GM23338 (cell line): ENCODE data around the gene TUBGCP4. TPM values are rescaled to one million over a fixed set of nuclear protein-coding genes. Genes with fewer than 3 reads are reported as not detected.

Experiments
- ATAC-seq: fragments of 200-7000 bp; cut with Tn5 transposase; 3 replicates; pipeline ENCODE4 v1.9.1; 2020
- DNase-seq: peaks from one replicate; pipeline ENCODE4 v3.0.0-alpha.2; 2015; ENCODE audit warnings: low spot score
- H2AFZ ChIP-seq: fragments of 200-600 bp; sonication (generic); 2 replicates; pipeline ENCODE4 v1.8.0; 2016; ENCODE audit warnings: antibody characterized with exemption, mild to moderate bottlenecking, moderate library complexity
- H3F3A ChIP-seq: fragments of 200-600 bp; sonication (generic); replicated peaks from 2 replicates; pipeline ENCODE4 v1.8.0; 2017; ENCODE audit warnings: antibody characterized with exemption, mixed run types, low read depth
- H3K27ac ChIP-seq: fragments of 200-600 bp; sonication (generic); 2 replicates; pipeline ENCODE4 v1.6.1; 2016; ENCODE audit warnings: low read depth
- H3K27me3 ChIP-seq: fragments of 200-600 bp; sonication (generic); 2 replicates; pipeline ENCODE4 v1.8.0; 2016; ENCODE audit warnings: mild to moderate bottlenecking, mixed run types, moderate library complexity; ENCODE audit not compliant: insufficient read depth
- H3K36me3 ChIP-seq: fragments of 200-600 bp; sonication (generic); 2 replicates; pipeline ENCODE4 v1.8.0; 2016; ENCODE audit warnings: mild to moderate bottlenecking; ENCODE audit not compliant: insufficient read depth
- H3K4me1 ChIP-seq: fragments of 200-600 bp; sonication (generic); 2 replicates; pipeline ENCODE4 v1.8.0; 2016; ENCODE audit warnings: mild to moderate bottlenecking, moderate library complexity; ENCODE audit not compliant: insufficient read depth
- H3K4me2 ChIP-seq: fragments of 200-600 bp; sonication (generic); 2 replicates; pipeline ENCODE4 v1.7.1; 2017; ENCODE audit warnings: mixed run types
- H3K4me3 ChIP-seq: fragments of 200-600 bp; sonication (generic); 2 replicates; pipeline ENCODE4 v1.6.1; 2016; ENCODE audit warnings: mixed run types
- H3K79me2 ChIP-seq: fragments of 200-600 bp; sonication (generic); replicated peaks from 2 replicates; pipeline ENCODE4 v1.8.0; 2017; ENCODE audit warnings: mild to moderate bottlenecking; ENCODE audit not compliant: insufficient read depth
- H3K9me2 ChIP-seq: fragments of 200-600 bp; sonication (generic); 2 replicates; pipeline ENCODE4 v1.8.0; 2017; ENCODE audit not compliant: insufficient read depth
- H4K20me1 ChIP-seq: fragments of 200-600 bp; sonication (generic); replicated peaks from 2 replicates; pipeline ENCODE4 v1.8.0; 2017; ENCODE audit warnings: mild to moderate bottlenecking; ENCODE audit not compliant: insufficient read depth
- H3K27ac Mint-ChIP-seq: 2 replicates; pipeline ENCODE4 v1.8.0; 2020; ENCODE audit warnings: inconsistent platforms, mild to moderate bottlenecking, moderate library complexity, mixed read lengths
- H3K27me3 Mint-ChIP-seq: 3 replicates; pipeline ENCODE4 v1.8.0; 2022; ENCODE audit warnings: low read depth, mild to moderate bottlenecking, moderate library complexity, mixed read lengths, inconsistent platforms; ENCODE audit not compliant: insufficient read depth, poor library complexity
- H3K36me3 Mint-ChIP-seq: 3 replicates; pipeline ENCODE4 v1.8.0; 2021; ENCODE audit warnings: low read depth, mild to moderate bottlenecking, inconsistent platforms, moderate library complexity, mixed read lengths
- H3K4me1 Mint-ChIP-seq: 3 replicates; pipeline ENCODE4 v1.8.0; 2020; ENCODE audit warnings: mild to moderate bottlenecking, inconsistent platforms, mixed read lengths
- H3K4me3 Mint-ChIP-seq: 3 replicates; pipeline ENCODE4 v1.8.0; 2021; ENCODE audit warnings: moderate library complexity, mild to moderate bottlenecking, inconsistent platforms, mixed read lengths
- H3K9me3 Mint-ChIP-seq: 3 replicates; pipeline ENCODE4 v1.8.0; 2020; ENCODE audit warnings: moderate library complexity, mild to moderate bottlenecking, inconsistent platforms, mixed read lengths
- CREB1 ChIP-seq: fragments of 250-450 bp; sonication (Bioruptor Pico); IDR thresholded peaks from 2 replicates; pipeline ENCODE4 v1.5.0; 2020; ENCODE audit warnings: low read depth, mild to moderate bottlenecking, moderate library complexity
- EZH2 ChIP-seq: fragments of 200-600 bp; sonication (generic); IDR thresholded peaks from one replicate; pipeline ENCODE4 v1.8.0; 2017; ENCODE audit warnings: antibody characterized with exemption, mild to moderate bottlenecking, low read depth; ENCODE audit not compliant: unreplicated experiment
- JUNB ChIP-seq: IDR thresholded peaks from one replicate; pipeline ENCODE4 v1.6.1; 2016; ENCODE audit warnings: antibody characterized with exemption; ENCODE audit not compliant: unreplicated experiment
- POLR2AphosphoS5 ChIP-seq: IDR thresholded peaks from 2 replicates; pipeline ENCODE4 v1.6.1; 2016; ENCODE audit warnings: antibody characterized with exemption, low read depth
- STAT1 ChIP-seq: IDR thresholded peaks from one replicate; pipeline ENCODE4 v1.6.1; 2016; ENCODE audit warnings: antibody characterized with exemption; ENCODE audit not compliant: unreplicated experiment
- ZNF462 ChIP-seq: fragments of 250-450 bp; sonication (Bioruptor Pico); IDR thresholded peaks from 2 replicates; pipeline ENCODE4 v1.5.0; 2020; ENCODE audit warnings: mild to moderate bottlenecking, moderate library complexity
- polyA plus RNA-seq: library from polyadenylated mRNA; unstranded; fragments of >200 nt; fragmentation: Nextera tagmentation; extraction: Ambion mirVana; gene quantifications from 2 replicates; pipeline ENCODE4 v1.2.1, GENCODE V29; 2016
- total RNA-seq: library from RNA; depleted of rRNA; stranded (reverse); fragments of >200 nt; shearing (Covaris generic); gene quantifications from 2 replicates; pipeline ENCODE4 v1.2.3, GENCODE V29; 2014
- TF ChIP-seq, protein P1 (sequence below), 2 experiments: fragments of 200-600 bp in 1 of 2; sonication (generic) in 1 of 2; conservative IDR thresholded peaks; 2 replicates each; pipeline versions ENCODE4 v1.5.1 to v1.6.1; 2016 to 2017; ENCODE audit warnings: antibody characterized with exemption in 2 of 2, low read depth in 2 of 2, mild to moderate bottlenecking in 2 of 2, moderate library complexity in 1 of 2

The TUBGCP4 gene
- total and polyA plus RNA-seq, 2 experiments from 2014 or later = 10.6 to 18.0 TPM

- no peak for TF ChIP-seq ZNF462 (CRISPR knock-in tag)
- TF ChIP-seq CREB1 (CRISPR knock-in tag) = no peak
- no peak for TF ChIP-seq JUNB
- TF ChIP-seq EZH2 = no peak
- no peak for TF ChIP-seq POLR2AphosphoS5
Observed at GRCh38 chr15:43406808-43407207, 35.9 kb downstream of the TUBGCP4 start (continued).

GRCh38 chr15:43408789-43409188, 37.9 kb downstream of the TUBGCP4 start:
- no peak for ATAC-seq
- TF ChIP-seq ZNF462 (CRISPR knock-in tag) (no peak), STAT1 (no peak), CREB1 (CRISPR knock-in tag) (no peak)
- TF ChIP-seq, protein P1, sequence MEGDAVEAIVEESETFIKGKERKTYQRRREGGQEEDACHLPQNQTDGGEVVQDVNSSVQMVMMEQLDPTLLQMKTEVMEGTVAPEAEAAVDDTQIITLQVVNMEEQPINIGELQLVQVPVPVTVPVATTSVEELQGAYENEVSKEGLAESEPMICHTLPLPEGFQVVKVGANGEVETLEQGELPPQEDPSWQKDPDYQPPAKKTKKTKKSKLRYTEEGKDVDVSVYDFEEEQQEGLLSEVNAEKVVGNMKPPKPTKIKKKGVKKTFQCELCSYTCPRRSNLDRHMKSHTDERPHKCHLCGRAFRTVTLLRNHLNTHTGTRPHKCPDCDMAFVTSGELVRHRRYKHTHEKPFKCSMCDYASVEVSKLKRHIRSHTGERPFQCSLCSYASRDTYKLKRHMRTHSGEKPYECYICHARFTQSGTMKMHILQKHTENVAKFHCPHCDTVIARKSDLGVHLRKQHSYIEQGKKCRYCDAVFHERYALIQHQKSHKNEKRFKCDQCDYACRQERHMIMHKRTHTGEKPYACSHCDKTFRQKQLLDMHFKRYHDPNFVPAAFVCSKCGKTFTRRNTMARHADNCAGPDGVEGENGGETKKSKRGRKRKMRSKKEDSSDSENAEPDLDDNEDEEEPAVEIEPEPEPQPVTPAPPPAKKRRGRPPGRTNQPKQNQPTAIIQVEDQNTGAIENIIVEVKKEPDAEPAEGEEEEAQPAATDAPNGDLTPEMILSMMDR (conservative IDR thresholded peaks at IDR 0.05; ENCODE audit: low read depth in 2 of 2) = no peak

More at GRCh38 chr15:43408789-43409188, 37.9 kb downstream of the TUBGCP4 start:
- Mint-ChIP-seq H3K36me3 (peaks cover 92% of the 10 kb centered on the region), H3K27me3 (peaks cover 1% of the 10 kb centered on the region), H3K9me3 (no peaks in the 10 kb centered on the region), H3K4me1 (no peaks in the 10 kb centered on the region), H3K4me3 (no peak overlapping the region), H3K27ac (no peak overlapping the region)
- Histone ChIP-seq H3K36me3 (peaks cover 75% of the 10 kb centered on the region), H2AFZ (no peak overlapping the region), H3K27ac (no peak overlapping the region), H3K4me2 (no peak overlapping the region), H3K79me2 (no peaks in the 10 kb centered on the region), H3K27me3 (no peaks in the 10 kb centered on the region), H3K4me1 (no peaks in the 10 kb centered on the region), H3K4me3 (no peak overlapping the region), H3F3A (peaks cover 16% of the 10 kb centered on the region; the same call in 1 of the 2 replicates), H3K9me2 (no peaks in the 10 kb centered on the region), H4K20me1 (peaks cover 36% of the 10 kb centered on the region)
- DNase-seq = no peak
